Measurements from ENCODE around the gene NACC2. TPM values are rescaled to one million over a fixed set of nuclear protein-coding genes. Genes with fewer than 3 reads are reported as not detected.

Gene NACC2
- total RNA-seq, 1 experiment from 2014 or later: 24.8 TPM

- Mint-ChIP-seq H3K36me3 (ENCODE audit: insufficient read depth, unreplicated experiment) (peaks cover 27% of the 10 kb centered on the region), H3K4me3 (ENCODE audit: low read depth, unreplicated experiment) (peak overlapping the region; percentile 68)
- CTCF ChIA-PET: no interaction called here
These were observed 44.8 kb downstream of the NACC2 start for GRCh38 chr9:136050266-136050700.

GRCh38 chr9:136049491-136050265 lies 45.4 kb downstream of the NACC2 start:
- H3K4me3 Mint-ChIP-seq (ENCODE audit: low read depth, unreplicated experiment): no peak overlapping the region

More at GRCh38 chr9:136050266-136050700, 44.8 kb downstream of the NACC2 start:
- TF ChIP-seq, protein P1, sequence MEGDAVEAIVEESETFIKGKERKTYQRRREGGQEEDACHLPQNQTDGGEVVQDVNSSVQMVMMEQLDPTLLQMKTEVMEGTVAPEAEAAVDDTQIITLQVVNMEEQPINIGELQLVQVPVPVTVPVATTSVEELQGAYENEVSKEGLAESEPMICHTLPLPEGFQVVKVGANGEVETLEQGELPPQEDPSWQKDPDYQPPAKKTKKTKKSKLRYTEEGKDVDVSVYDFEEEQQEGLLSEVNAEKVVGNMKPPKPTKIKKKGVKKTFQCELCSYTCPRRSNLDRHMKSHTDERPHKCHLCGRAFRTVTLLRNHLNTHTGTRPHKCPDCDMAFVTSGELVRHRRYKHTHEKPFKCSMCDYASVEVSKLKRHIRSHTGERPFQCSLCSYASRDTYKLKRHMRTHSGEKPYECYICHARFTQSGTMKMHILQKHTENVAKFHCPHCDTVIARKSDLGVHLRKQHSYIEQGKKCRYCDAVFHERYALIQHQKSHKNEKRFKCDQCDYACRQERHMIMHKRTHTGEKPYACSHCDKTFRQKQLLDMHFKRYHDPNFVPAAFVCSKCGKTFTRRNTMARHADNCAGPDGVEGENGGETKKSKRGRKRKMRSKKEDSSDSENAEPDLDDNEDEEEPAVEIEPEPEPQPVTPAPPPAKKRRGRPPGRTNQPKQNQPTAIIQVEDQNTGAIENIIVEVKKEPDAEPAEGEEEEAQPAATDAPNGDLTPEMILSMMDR (IDR thresholded peaks at IDR 0.05; ENCODE audit: unreplicated experiment): no peak
- Mint-ChIP-seq H3K27ac (ENCODE audit: unreplicated experiment) (no peak overlapping the region), H3K9me3 (ENCODE audit: low read depth, unreplicated experiment) (no peaks in the 10 kb centered on the region), H3K4me1 (ENCODE audit: low read depth, unreplicated experiment) (peaks cover 11% of the 10 kb centered on the region), H3K27me3 (ENCODE audit: unreplicated experiment) (no peaks in the 10 kb centered on the region)
- intact Hi-C loops (cut with micrococcal nuclease; ENCODE audit: unreplicated experiment): loop anchor here (10.0 kb wide), 1 partner anchor 85 kb away; the partner anchor contains the start of gene UBAC1
- BruUV-seq (replicated peaks): no TSS peak
- no peak for DNase-seq

DNA sequence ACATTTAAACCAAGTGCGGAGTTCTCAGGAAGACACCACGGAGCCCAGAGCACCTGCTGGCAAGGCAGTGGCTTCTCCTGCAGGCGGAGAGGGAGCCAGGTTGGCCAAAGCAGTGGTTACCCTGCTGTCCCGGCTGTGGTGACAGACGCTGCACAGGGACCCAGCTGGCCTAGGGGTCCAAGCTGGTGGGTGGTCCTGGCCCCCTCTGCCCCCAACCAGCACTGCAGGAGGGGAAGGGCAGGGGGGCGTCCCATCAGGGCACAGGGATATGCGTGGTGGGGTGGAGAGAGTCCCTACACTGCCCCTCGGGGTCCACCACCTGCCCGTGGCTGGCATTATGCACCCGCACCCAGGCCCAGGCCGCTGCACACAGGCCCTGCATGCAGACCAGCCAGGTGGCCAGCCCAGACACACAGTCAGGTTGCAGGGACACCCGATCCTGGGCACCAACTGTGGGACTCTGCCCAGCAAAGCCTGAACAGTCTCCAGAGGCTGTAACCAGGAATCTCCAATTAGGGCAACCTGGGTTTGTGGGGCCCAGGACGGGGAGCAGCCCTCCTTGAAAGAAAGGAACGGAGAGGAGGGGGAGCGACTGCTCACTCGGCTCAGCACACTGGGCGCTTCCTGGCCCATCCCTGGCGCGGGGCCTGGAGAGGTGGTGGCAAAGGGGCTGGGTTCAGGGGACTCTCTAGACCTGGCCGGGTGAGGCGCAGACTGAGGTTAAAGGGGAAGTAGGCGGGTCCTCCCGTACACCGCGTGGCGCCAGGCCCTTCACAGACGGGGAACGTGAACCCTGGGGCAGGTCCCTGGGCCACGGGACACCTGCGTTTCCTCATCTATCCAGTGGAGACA lies 46.3 kb downstream of the NACC2 start:
- H3K9me3 Mint-ChIP-seq (ENCODE audit: low read depth, unreplicated experiment): no peaks in the 10 kb centered on the region
- CTCF ChIA-PET: no interaction called here
- peaks cover 22% of the 10 kb centered on the region for H3K36me3 Mint-ChIP-seq (ENCODE audit: insufficient read depth, unreplicated experiment)
- no TSS peak for BruUV-seq (replicated peaks)
- H3K4me3 Mint-ChIP-seq (ENCODE audit: low read depth, unreplicated experiment): no peak overlapping the region
- H3K4me1 Mint-ChIP-seq (ENCODE audit: low read depth, unreplicated experiment): no peaks in the 10 kb centered on the region
- H3K27me3 Mint-ChIP-seq (ENCODE audit: unreplicated experiment): no peaks in the 10 kb centered on the region
- DNase-seq: no peak
- intact Hi-C loops (cut with micrococcal nuclease; ENCODE audit: unreplicated experiment): no loop called here
- TF ChIP-seq, protein P1 (IDR thresholded peaks at IDR 0.05; ENCODE audit: unreplicated experiment): no peak
- H3K27ac Mint-ChIP-seq (ENCODE audit: unreplicated experiment): no peak overlapping the region

More at GRCh38 chr9:136049491-136050265, 45.4 kb downstream of the NACC2 start:
- no peak for DNase-seq
- CTCF ChIA-PET: no interaction called here
- TSS peak; percentile 25 for BruUV-seq (replicated peaks)
- intact Hi-C loops (cut with micrococcal nuclease; ENCODE audit: unreplicated experiment): loop anchor here (10.0 kb wide), 1 partner anchor 85 kb away; the partner anchor contains the start of gene UBAC1
- Mint-ChIP-seq H3K9me3 (ENCODE audit: low read depth, unreplicated experiment) (no peaks in the 10 kb centered on the region), H3K27ac (ENCODE audit: unreplicated experiment) (no peak overlapping the region), H3K27me3 (ENCODE audit: unreplicated experiment) (no peaks in the 10 kb centered on the region), H3K4me1 (ENCODE audit: low read depth, unreplicated experiment) (peaks cover 5% of the 10 kb centered on the region), H3K36me3 (ENCODE audit: insufficient read depth, unreplicated experiment) (peaks cover 27% of the 10 kb centered on the region)
- TF ChIP-seq, protein P1 (IDR thresholded peaks at IDR 0.05; ENCODE audit: unreplicated experiment): no peak

- H3K4me3 Mint-ChIP-seq (ENCODE audit: low read depth, unreplicated experiment): no peak overlapping the region
- intact Hi-C loops (cut with micrococcal nuclease; ENCODE audit: unreplicated experiment): no loop called here
- peaks cover 22% of the 10 kb centered on the region for H3K36me3 Mint-ChIP-seq (ENCODE audit: insufficient read depth, unreplicated experiment)
- no peaks in the 10 kb centered on the region for H3K27me3 Mint-ChIP-seq (ENCODE audit: unreplicated experiment)
- TF ChIP-seq, protein P1 (IDR thresholded peaks at IDR 0.05; ENCODE audit: unreplicated experiment): no peak
- no peak overlapping the region for H3K27ac Mint-ChIP-seq (ENCODE audit: unreplicated experiment)
- no TSS peak for BruUV-seq (replicated peaks)
- DNase-seq: no peak
- no peaks in the 10 kb centered on the region for H3K9me3 Mint-ChIP-seq (ENCODE audit: low read depth, unreplicated experiment)
- H3K4me1 Mint-ChIP-seq (ENCODE audit: low read depth, unreplicated experiment): no peaks in the 10 kb centered on the region
- CTCF ChIA-PET: no interaction called here
These were observed 47.1 kb downstream of the NACC2 start for GRCh38 chr9:136047775-136048559.

Data from Calu3 (cell line).